Epithelial cell of proximal tubule (primary cell): ENCODE data around the gene FBXO41. TPM values are rescaled to one million over a fixed set of nuclear protein-coding genes. Genes with fewer than 3 reads are reported as not detected.

Experiments used
- DNase-seq: peaks from one replicate; pipeline ENCODE4 v3.0.0-alpha.2; 2011; ENCODE audit warnings: low read depth
- H3K4me3 ChIP-seq: 2 replicates; pipeline ENCODE4 v1.5.1; 2011; ENCODE audit warnings: low read depth, mild to moderate bottlenecking, low read length
- total RNA-seq: library from RNA; depleted of rRNA; stranded (reverse); fragments of >200 nt; gene quantifications from 2 replicates; pipeline ENCODE4 v1.2.3, GENCODE V29; 2015
- TF ChIP-seq, protein P1 (sequence below): conservative IDR thresholded peaks from 2 replicates; pipeline ENCODE4 v1.5.1; 2012; ENCODE audit warnings: low read depth, mild to moderate bottlenecking, low read length

Gene FBXO41
- total RNA-seq, 1 donor from 2014 or later = 4.5 TPM

DNA sequence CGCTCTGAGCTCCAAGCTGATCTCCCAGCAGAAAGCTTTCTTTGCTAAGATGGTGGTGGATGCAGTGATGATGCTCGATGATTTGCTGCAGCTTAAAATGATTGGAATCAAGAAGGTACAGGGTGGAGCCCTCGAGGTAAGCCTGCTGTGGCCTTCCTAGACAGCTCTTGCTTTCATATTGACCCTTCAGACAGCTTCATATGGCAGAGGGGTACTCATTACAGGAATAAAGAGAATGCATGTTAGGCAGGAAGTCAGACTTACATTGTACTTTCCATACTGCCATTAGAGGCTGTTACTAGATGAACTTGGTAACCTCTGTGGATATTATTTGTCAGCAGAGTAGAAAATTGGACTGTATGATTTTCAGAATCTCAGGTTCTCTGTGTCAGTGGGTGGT, 39.7 kb downstream of the FBXO41 start:
- H3K4me3 ChIP-seq = no peak overlapping the region
- no peak for DNase-seq
- TF ChIP-seq, protein P1, sequence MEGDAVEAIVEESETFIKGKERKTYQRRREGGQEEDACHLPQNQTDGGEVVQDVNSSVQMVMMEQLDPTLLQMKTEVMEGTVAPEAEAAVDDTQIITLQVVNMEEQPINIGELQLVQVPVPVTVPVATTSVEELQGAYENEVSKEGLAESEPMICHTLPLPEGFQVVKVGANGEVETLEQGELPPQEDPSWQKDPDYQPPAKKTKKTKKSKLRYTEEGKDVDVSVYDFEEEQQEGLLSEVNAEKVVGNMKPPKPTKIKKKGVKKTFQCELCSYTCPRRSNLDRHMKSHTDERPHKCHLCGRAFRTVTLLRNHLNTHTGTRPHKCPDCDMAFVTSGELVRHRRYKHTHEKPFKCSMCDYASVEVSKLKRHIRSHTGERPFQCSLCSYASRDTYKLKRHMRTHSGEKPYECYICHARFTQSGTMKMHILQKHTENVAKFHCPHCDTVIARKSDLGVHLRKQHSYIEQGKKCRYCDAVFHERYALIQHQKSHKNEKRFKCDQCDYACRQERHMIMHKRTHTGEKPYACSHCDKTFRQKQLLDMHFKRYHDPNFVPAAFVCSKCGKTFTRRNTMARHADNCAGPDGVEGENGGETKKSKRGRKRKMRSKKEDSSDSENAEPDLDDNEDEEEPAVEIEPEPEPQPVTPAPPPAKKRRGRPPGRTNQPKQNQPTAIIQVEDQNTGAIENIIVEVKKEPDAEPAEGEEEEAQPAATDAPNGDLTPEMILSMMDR = no peak

DNA sequence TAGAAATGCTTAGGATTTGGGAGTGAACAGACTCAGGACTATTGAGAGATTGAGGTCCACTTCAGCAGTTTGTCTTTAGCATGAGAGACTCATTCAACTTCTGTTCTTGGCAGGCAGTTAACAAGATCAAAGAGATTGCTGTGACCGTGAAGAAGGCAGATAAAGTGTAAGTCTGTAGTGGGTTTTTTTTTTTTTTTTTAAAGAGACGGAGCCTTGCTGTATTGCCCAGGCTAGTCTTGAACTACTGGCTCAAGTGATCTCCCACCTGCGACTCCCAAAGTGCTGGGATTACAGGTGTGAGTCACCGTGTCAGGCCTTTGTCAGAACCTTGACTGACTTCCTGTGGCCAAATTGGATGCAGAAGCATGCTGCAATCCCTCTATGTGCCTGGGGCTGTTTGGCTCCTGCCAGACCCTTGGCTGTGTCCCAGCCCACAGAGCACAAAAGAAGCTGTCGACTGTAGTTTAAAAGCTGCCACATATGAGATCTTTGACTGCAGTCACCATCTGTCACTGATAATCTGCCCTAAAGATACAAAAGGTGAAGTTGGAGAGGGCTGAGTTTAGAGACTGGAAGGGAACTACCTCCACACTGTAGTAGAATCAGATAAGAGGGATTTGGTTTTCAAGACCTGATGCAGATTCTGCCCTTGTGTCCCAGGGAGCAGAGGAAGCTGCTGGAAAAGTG, 40.3 kb downstream of the FBXO41 start:
- TF ChIP-seq, protein P1 = no peak
- no peak overlapping the region for H3K4me3 ChIP-seq
- DNase-seq = peak; percentile 10

DNA sequence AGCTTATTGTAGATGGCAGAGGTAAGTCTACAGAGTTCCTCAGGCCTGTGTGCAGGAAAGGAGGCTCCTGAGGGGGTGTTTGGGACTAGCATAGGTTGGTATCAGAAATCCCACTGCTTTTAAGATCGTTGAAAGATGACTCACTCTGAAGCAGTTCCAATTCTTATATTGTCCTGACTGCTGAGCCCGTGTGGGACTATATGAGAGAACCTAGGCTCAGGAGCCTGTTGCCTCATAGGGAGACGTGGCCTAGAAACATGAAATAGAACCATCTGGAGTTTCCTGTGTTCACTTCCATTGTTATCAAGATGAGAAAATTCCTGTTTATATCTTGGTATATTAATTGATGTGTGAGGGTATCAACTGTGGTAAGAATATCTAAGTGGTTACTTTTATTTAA, 44.5 kb downstream of the FBXO41 start:
- TF ChIP-seq, protein P1 = no peak
- no peak overlapping the region for H3K4me3 ChIP-seq
- DNase-seq = no peak

DNA sequence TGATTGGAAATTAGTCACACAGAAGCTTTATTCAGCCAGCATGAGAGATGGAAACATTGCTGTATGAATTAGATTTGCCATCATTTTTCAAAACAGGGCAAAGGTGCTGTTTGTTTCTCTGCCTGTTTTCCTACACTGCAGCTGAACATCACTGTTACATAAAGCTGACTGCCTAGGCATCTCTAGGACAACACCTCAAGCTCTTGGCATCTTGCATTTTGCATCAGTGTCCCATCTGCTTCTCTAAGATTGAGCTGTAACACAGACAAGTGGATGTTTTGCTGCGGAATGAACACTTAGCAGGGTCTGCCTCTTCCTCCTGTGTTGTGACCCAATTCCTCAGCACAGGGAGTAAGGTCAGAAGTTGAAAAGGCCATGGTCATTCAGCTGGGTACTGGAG, 45.3 kb downstream of the FBXO41 start:
- no peak for DNase-seq
- H3K4me3 ChIP-seq = no peak overlapping the region
- TF ChIP-seq, protein P1 = no peak

DNA sequence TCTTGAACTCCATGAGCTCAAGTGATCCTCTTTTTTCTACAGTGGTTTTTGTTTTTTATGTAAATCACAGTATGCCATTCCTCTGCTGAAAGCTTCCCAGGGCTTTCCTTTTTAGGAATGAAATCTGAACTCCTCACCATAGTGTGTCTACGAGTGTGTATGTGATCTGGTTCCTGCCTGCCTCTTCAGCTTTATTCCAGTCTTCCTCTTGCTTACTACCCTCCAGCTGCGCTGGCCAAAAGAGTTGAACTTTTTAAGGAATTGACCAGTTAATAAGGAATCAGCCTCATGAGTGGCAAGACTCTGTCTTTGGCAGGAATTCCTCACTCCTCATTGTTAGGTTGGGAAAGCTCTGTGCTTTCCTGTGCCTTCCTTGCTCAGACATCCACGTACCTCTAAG, 46.1 kb downstream of the FBXO41 start:
- TF ChIP-seq, protein P1 = no peak
- no peak overlapping the region for H3K4me3 ChIP-seq
- DNase-seq = no peak

DNA sequence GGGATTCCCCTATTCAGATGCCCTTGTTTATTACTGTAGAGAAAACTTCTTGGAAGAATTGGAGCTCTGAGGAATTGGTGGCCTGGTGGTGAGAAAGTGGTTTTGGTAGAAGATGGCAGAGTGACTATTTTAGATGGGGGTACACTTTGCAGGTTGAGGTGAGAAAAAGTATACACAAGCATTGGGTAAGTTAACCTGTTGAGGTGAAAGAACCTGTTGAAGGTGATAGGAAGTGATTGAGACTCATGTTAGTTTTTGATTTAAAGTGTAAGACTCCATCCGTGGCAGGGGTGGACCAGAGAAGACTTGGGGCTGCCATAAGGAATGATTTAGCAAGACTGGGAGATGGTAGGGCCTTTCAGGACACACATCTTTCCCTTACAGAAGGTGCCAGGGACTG, 47.1 kb downstream of the FBXO41 start:
- TF ChIP-seq, protein P1 = no peak
- H3K4me3 ChIP-seq = no peak overlapping the region
- no peak for DNase-seq

DNA sequence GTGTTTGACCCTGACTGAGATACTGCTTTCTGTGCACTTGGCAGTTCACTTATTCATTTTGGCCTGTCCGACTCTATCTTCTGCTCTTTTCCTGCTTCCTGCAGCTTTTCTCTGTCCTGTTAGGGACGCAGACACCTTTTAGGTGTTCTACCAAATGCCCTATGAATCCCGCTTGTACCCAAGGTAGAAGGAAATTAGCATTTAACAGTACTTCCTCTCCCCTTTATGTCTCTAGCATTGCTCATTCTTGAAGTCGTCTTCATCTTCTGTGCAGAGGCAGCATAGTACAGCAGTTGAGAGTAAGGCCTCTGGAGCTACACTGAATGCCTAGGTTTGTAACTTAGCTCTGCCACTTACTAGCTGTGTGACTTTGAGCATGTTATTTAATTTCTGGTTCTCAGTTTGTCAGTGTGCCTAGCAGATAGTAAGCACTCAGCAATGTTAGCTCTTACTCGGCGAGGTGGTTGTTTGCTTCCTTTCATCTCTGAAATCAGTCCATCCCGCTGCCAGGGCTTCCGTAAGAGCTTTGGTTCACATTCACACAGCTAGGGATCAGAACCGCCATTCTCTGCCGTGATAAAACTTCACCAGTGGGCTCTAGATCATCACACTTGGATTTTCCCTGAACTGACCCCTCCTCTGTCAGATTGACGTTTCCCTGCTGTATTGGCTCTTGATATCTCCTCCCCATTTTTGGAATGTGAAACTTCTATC, 48.8 kb downstream of the FBXO41 start:
- H3K4me3 ChIP-seq = peak overlapping the region; percentile 88
- TF ChIP-seq, protein P1 = no peak
- no peak for DNase-seq
